ENCODE results near the gene KLF13. TPM values are rescaled to one million over a fixed set of nuclear protein-coding genes. Genes with fewer than 3 reads are reported as not detected.

The KLF13 gene
- total RNA-seq, 1 donor from 2014 or later, result 31.0 TPM

GRCh38 chr15:31301673-31301990 lies 25.0 kb upstream of the KLF13 start:
- H3K27me3 ChIP-seq (ENCODE audit: insufficient read depth, low read length), result peaks cover 2% of the 10 kb centered on the region
- H3K9ac ChIP-seq (ENCODE audit: low read length), result no peak overlapping the region
- no peaks in the 10 kb centered on the region for H3K4me1 Mint-ChIP-seq (ENCODE audit: low read depth, unreplicated experiment)
- H3K9me3 Mint-ChIP-seq (ENCODE audit: unreplicated experiment), result no peaks in the 10 kb centered on the region
- H3K4me1 ChIP-seq (ENCODE audit: insufficient read depth, low read length), result peaks cover 4% of the 10 kb centered on the region
- no peak overlapping the region for H3K27ac ChIP-seq (ENCODE audit: low read depth, low read length)
- H3K9me3 ChIP-seq (ENCODE audit: insufficient read depth, low read depth, low read length), result no peaks in the 10 kb centered on the region
- H3K4me3 ChIP-seq (ENCODE audit: insufficient read depth, low read depth, low read length), result no peak overlapping the region
- no peak for DNase-seq (ENCODE audit: low read depth)
- H2AFZ ChIP-seq (ENCODE audit: low read depth, low read length), result no peak overlapping the region
- no peaks in the 10 kb centered on the region for H3K79me2 ChIP-seq (ENCODE audit: insufficient read depth, low read length)
- H4K20me1 ChIP-seq (ENCODE audit: insufficient read depth, low read length), result no peaks in the 10 kb centered on the region
- peaks cover 1% of the 10 kb centered on the region for H3K36me3 Mint-ChIP-seq (ENCODE audit: low read depth, unreplicated experiment)
- no peak overlapping the region for H3K4me2 ChIP-seq (ENCODE audit: low read length)
- no peak overlapping the region for H3K4me3 Mint-ChIP-seq (ENCODE audit: unreplicated experiment)
- H3K27me3 Mint-ChIP-seq (ENCODE audit: low read depth, unreplicated experiment), result peaks cover 41% of the 10 kb centered on the region
- H3K36me3 ChIP-seq (ENCODE audit: insufficient read depth, low read length), result no peaks in the 10 kb centered on the region
- TF ChIP-seq EZH2 (IDR thresholded peaks at IDR 0.05; ENCODE audit: insufficient read depth, low read length), result no peak
- no peak for TF ChIP-seq CTCF (IDR thresholded peaks at IDR 0.05; ENCODE audit: insufficient read depth, low read depth, low read length)
- FAIRE-seq, result no peak
- no peak overlapping the region for H3K27ac Mint-ChIP-seq (ENCODE audit: unreplicated experiment)

GRCh38 chr15:31302029-31302657 lies 24.5 kb upstream of the KLF13 start:
- no peak for FAIRE-seq

More at GRCh38 chr15:31302029-31302657, 24.5 kb upstream of the KLF13 start:
- no peaks in the 10 kb centered on the region for H3K79me2 ChIP-seq (ENCODE audit: insufficient read depth, low read length)
- DNase-seq (ENCODE audit: low read depth), result no peak
- Mint-ChIP-seq H3K27me3 (ENCODE audit: low read depth, unreplicated experiment) (peaks cover 37% of the 10 kb centered on the region), H3K36me3 (ENCODE audit: low read depth, unreplicated experiment) (peaks cover 1% of the 10 kb centered on the region), H3K27ac (ENCODE audit: unreplicated experiment) (peak overlapping the region; percentile 36), H3K4me1 (ENCODE audit: low read depth, unreplicated experiment) (no peaks in the 10 kb centered on the region), H3K4me3 (ENCODE audit: unreplicated experiment) (no peak overlapping the region), H3K9me3 (ENCODE audit: unreplicated experiment) (no peaks in the 10 kb centered on the region)
- no peaks in the 10 kb centered on the region for H3K9me3 ChIP-seq (ENCODE audit: insufficient read depth, low read depth, low read length)
- H4K20me1 ChIP-seq (ENCODE audit: insufficient read depth, low read length), result no peaks in the 10 kb centered on the region
- peaks cover 4% of the 10 kb centered on the region for H3K4me1 ChIP-seq (ENCODE audit: insufficient read depth, low read length)
- no peaks in the 10 kb centered on the region for H3K27me3 ChIP-seq (ENCODE audit: insufficient read depth, low read length)
- H3K36me3 ChIP-seq (ENCODE audit: insufficient read depth, low read length), result no peaks in the 10 kb centered on the region
- no peak for TF ChIP-seq CTCF (IDR thresholded peaks at IDR 0.05; ENCODE audit: insufficient read depth, low read depth, low read length)
- TF ChIP-seq EZH2 (IDR thresholded peaks at IDR 0.05; ENCODE audit: insufficient read depth, low read length), result no peak
- no peak overlapping the region for H3K9ac ChIP-seq (ENCODE audit: low read length)
- H3K4me2 ChIP-seq (ENCODE audit: low read length), result no peak overlapping the region
- H3K27ac ChIP-seq (ENCODE audit: low read depth, low read length), result no peak overlapping the region
- H3K4me3 ChIP-seq (ENCODE audit: insufficient read depth, low read depth, low read length), result no peak overlapping the region
- no peak overlapping the region for H2AFZ ChIP-seq (ENCODE audit: low read depth, low read length)

Data from astrocyte (in vitro differentiated cells and primary cell).